Measurements from ENCODE around the gene SLC44A3. TPM values are rescaled to one million over a fixed set of nuclear protein-coding genes. Genes with fewer than 3 reads are reported as not detected.

The SLC44A3 gene
- total RNA-seq, 1 donor from 2014 or later, result not detected

DNA sequence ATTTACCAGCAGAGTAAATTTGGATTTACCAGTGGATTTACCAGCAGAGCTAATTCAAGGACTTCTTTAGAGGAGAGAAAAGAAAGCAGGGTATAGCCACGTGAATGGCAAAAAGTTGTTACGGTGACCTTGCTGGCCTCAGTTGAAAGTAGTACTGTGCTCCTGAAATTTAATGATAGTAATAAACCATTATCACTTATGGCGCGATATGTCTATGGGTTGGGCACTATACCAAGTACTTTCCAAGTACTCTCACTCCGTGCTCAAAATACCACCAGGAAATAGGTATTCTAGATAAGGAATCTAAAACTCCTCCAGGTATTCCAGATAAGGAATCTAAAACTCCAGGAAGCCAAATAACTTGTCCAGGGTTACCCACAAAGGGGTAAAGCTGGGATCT, 35.8 kb downstream of the SLC44A3 start:
- H3K36me3 Mint-ChIP-seq (ENCODE audit: low read depth), result no peaks in the 10 kb centered on the region
- no peak for DNase-seq (ENCODE audit: low spot score)
- H3K27me3 Mint-ChIP-seq (ENCODE audit: insufficient read depth), result peaks cover 8% of the 10 kb centered on the region
- no peaks in the 10 kb centered on the region for H3K4me1 Mint-ChIP-seq (ENCODE audit: low read depth)
- H3K4me3 Mint-ChIP-seq, result no peak overlapping the region
- intact Hi-C loops (cut with micrococcal nuclease), result no loop called here
- no peaks in the 10 kb centered on the region for H3K9me3 Mint-ChIP-seq
- H3K27ac Mint-ChIP-seq, result no peak overlapping the region

DNA sequence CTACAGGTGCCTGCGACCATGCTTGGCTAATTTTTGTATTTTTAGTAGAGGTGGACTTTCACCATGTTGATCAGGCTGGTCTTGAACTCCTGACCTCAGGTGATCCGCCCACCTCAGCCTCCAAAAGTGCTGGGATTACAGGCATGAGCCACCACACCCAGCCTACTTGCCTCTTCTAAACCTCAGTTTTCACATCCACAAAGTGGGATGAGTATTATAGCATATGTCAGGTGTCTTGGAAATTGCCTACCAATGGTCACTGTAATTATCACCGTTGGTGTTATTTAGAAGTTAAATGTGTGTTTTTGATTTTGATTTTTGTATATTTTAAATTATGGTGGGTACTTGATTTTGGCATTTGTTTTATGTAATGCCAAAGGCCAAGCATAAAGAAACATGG, 36.7 kb downstream of the SLC44A3 start:
- H3K4me3 Mint-ChIP-seq, result no peak overlapping the region
- DNase-seq (ENCODE audit: low spot score), result no peak
- intact Hi-C loops (cut with micrococcal nuclease), result no loop called here
- H3K36me3 Mint-ChIP-seq (ENCODE audit: low read depth), result no peaks in the 10 kb centered on the region
- H3K4me1 Mint-ChIP-seq (ENCODE audit: low read depth), result no peaks in the 10 kb centered on the region
- H3K27ac Mint-ChIP-seq, result no peak overlapping the region
- H3K9me3 Mint-ChIP-seq, result no peaks in the 10 kb centered on the region
- peaks cover 11% of the 10 kb centered on the region for H3K27me3 Mint-ChIP-seq (ENCODE audit: insufficient read depth)

DNA sequence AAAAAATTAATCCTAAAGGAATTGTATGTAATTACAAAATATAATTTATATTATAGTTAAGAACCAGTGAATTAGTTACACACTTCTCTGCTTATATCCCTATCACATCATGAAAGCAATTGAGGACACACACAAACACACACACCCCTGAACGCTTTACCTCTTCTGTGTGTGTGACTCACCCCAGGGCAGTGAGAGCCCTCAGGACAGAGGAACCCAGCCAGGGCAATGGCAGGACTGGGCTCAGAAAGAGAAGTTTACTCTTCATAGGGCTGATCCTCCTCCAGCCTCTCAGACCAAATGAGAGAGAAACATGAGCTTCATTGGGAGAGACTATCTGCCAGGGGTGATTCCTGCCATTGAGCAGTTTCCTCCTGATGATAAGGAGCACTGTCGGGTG, 38.1 kb downstream of the SLC44A3 start:
- no peak for DNase-seq (ENCODE audit: low spot score)
- Mint-ChIP-seq H3K4me1 (ENCODE audit: low read depth) (no peaks in the 10 kb centered on the region), H3K27me3 (ENCODE audit: insufficient read depth) (peaks cover 11% of the 10 kb centered on the region), H3K4me3 (no peak overlapping the region), H3K27ac (no peak overlapping the region), H3K9me3 (no peaks in the 10 kb centered on the region), H3K36me3 (ENCODE audit: low read depth) (no peaks in the 10 kb centered on the region)
- intact Hi-C loops (cut with micrococcal nuclease), result no loop called here

DNA sequence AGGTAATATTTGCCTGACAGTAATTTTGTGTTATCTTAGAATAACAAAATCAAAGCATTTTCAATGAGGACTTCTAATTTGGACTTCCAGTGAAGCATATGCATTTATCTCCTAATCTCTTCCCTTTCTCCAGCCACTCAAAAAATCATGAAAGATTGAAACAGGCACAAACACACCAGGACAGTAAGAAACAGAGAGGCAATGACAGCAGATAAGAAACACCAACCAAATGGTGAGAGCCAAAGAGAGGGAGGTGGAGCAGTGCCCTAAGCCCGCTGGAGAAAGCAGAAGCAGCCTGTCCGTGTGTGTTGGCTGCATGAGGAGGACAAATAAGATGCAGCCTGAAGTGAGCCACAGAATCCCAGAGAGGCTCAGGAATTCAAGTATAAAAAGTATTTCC, 39.0 kb downstream of the SLC44A3 start:
- H3K4me1 Mint-ChIP-seq (ENCODE audit: low read depth), result no peaks in the 10 kb centered on the region
- no peaks in the 10 kb centered on the region for H3K36me3 Mint-ChIP-seq (ENCODE audit: low read depth)
- DNase-seq (ENCODE audit: low spot score), result no peak
- no peaks in the 10 kb centered on the region for H3K9me3 Mint-ChIP-seq
- peaks cover 13% of the 10 kb centered on the region for H3K27me3 Mint-ChIP-seq (ENCODE audit: insufficient read depth)
- H3K4me3 Mint-ChIP-seq, result no peak overlapping the region
- intact Hi-C loops (cut with micrococcal nuclease), result no loop called here
- H3K27ac Mint-ChIP-seq, result no peak overlapping the region

GRCh38 chr1:94862718-94863117, 42.6 kb downstream of the SLC44A3 start:
- Mint-ChIP-seq H3K36me3 (ENCODE audit: low read depth) (no peaks in the 10 kb centered on the region), H3K4me3 (no peak overlapping the region), H3K27ac (no peak overlapping the region), H3K27me3 (ENCODE audit: insufficient read depth) (peaks cover 18% of the 10 kb centered on the region), H3K9me3 (no peaks in the 10 kb centered on the region), H3K4me1 (ENCODE audit: low read depth) (no peaks in the 10 kb centered on the region)
- intact Hi-C loops (cut with micrococcal nuclease), result no loop called here
- no peak for DNase-seq (ENCODE audit: low spot score)

DNA sequence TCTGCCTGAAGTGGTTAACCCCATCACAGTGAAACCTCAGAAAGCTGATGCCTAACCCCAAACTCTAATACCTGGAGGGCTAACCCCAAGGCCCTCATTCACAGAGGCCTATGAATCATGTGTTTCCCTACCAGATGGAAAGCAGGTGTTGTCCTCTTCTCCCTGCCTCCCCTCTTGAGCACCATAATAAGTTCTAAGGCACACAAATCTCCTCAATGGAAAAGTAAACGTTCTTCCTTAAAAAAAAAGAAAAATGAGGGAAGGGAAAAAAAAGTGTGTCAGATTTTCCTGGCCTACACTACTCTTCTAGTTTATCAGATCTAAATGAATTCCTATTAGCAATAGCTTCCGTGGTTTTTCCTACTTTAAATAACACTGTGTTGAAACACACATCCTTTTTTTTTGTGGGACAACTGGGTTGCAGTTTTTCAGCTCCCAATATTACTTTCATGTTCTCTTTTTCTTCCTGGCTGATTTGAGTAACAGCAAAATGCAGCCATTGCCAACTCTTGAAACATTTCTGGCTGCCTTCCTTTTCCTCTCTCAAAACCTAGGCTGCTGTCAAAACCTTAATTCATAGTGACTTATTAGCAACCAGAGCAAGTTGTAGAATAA, 43.2 kb downstream of the SLC44A3 start:
- Mint-ChIP-seq H3K27ac (no peak overlapping the region), H3K4me3 (no peak overlapping the region), H3K9me3 (no peaks in the 10 kb centered on the region), H3K4me1 (ENCODE audit: low read depth) (no peaks in the 10 kb centered on the region), H3K27me3 (ENCODE audit: insufficient read depth) (peaks cover 18% of the 10 kb centered on the region), H3K36me3 (ENCODE audit: low read depth) (no peaks in the 10 kb centered on the region)
- intact Hi-C loops (cut with micrococcal nuclease), result no loop called here
- no peak for DNase-seq (ENCODE audit: low spot score)

- Mint-ChIP-seq H3K36me3 (ENCODE audit: low read depth) (no peaks in the 10 kb centered on the region), H3K4me1 (ENCODE audit: low read depth) (no peaks in the 10 kb centered on the region), H3K27me3 (ENCODE audit: insufficient read depth) (peaks cover 16% of the 10 kb centered on the region), H3K9me3 (no peaks in the 10 kb centered on the region), H3K4me3 (no peak overlapping the region), H3K27ac (no peak overlapping the region)
- intact Hi-C loops (cut with micrococcal nuclease), result no loop called here
- DNase-seq (ENCODE audit: low spot score), result no peak
Observed at GRCh38 chr1:94863919-94864318, 43.8 kb downstream of the SLC44A3 start.

DNA sequence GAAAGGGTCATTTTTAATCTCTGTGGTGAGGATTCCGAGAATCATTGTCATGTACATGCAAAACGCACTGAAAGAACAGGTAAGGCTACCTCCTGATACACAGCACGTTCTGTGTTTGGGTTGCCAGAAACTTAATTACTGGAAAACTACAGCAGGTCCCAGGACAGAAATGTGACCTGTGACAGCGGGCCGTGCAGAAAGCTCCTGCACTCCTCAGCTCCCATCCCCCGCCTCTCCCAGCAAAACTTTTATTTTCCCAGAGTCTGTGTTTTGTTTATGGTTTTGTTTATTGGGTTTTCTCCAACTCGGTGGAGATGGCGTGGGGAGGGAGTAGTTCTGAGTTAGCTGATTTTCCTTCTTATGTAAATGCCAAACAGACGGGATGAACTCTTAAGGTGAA, 44.7 kb downstream of the SLC44A3 start:
- H3K4me3 Mint-ChIP-seq, result no peak overlapping the region
- H3K36me3 Mint-ChIP-seq (ENCODE audit: low read depth), result no peaks in the 10 kb centered on the region
- H3K4me1 Mint-ChIP-seq (ENCODE audit: low read depth), result no peaks in the 10 kb centered on the region
- no peak for DNase-seq (ENCODE audit: low spot score)
- no peaks in the 10 kb centered on the region for H3K9me3 Mint-ChIP-seq
- no peak overlapping the region for H3K27ac Mint-ChIP-seq
- intact Hi-C loops (cut with micrococcal nuclease), result loop anchor here (5.0 kb wide), 1 partner anchor 367 kb away; the partner anchor contains the start of gene RWDD3
- peaks cover 18% of the 10 kb centered on the region for H3K27me3 Mint-ChIP-seq (ENCODE audit: insufficient read depth)

DNA sequence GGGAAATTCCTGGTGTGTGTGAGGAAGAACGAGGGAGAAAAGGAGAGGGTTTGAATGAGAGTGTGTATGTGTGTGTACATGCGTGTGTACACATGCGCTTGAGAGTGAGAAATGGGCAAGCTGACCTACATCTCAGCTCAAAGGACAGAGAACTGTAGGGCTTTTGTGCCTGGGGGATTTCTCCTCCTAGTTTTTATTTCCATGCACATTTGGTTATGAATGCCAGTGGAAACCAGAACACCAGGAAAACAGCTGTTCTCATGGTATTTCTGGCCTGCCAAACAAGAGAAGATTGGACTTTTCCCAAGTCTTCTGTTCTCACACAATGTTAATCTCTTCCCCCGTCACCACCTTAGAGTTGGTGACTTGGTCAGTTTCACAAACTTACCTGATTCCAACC, 45.2 kb downstream of the SLC44A3 start:
- DNase-seq (ENCODE audit: low spot score), result no peak
- no peaks in the 10 kb centered on the region for H3K9me3 Mint-ChIP-seq
- no peak overlapping the region for H3K27ac Mint-ChIP-seq
- H3K27me3 Mint-ChIP-seq (ENCODE audit: insufficient read depth), result peaks cover 13% of the 10 kb centered on the region
- H3K36me3 Mint-ChIP-seq (ENCODE audit: low read depth), result no peaks in the 10 kb centered on the region
- H3K4me1 Mint-ChIP-seq (ENCODE audit: low read depth), result no peaks in the 10 kb centered on the region
- no peak overlapping the region for H3K4me3 Mint-ChIP-seq
- intact Hi-C loops (cut with micrococcal nuclease), result loop anchor here (5.0 kb wide), 1 partner anchor 367 kb away; the partner anchor contains the start of gene RWDD3

- no peak for DNase-seq (ENCODE audit: low spot score)
- Mint-ChIP-seq H3K36me3 (ENCODE audit: low read depth) (no peaks in the 10 kb centered on the region), H3K27ac (no peak overlapping the region), H3K4me1 (ENCODE audit: low read depth) (no peaks in the 10 kb centered on the region), H3K27me3 (ENCODE audit: insufficient read depth) (peaks cover 12% of the 10 kb centered on the region), H3K9me3 (no peaks in the 10 kb centered on the region), H3K4me3 (no peak overlapping the region)
- intact Hi-C loops (cut with micrococcal nuclease), result loop anchor here (5.0 kb wide), 1 partner anchor 366 kb away; the partner anchor contains the start of gene RWDD3
Observed at GRCh38 chr1:94866164-94866807, 46.1 kb downstream of the SLC44A3 start.

DNA sequence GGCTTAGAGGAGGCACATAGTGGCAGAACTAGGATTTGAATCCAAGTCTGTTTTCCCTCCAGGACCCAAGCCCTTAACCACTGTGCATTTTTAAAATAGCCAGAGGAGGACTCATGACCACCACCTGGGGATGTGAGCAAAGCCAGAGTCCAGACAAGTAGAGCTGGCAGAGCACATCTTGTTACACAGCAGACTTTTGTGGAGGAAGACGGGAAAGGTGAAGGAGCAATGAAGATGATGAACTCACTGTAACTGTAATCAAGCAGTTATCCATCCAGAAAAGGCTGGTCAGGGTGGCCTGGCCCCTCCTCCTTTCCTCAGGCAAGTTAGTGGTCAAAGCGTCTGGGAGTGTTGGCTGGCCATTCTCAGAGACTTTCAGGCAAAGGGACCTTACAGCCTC, 50.9 kb downstream of the SLC44A3 start:
- peaks cover 7% of the 10 kb centered on the region for H3K27me3 Mint-ChIP-seq (ENCODE audit: insufficient read depth)
- intact Hi-C loops (cut with micrococcal nuclease), result no loop called here

GRCh38 chr1:94872771-94873495, 52.8 kb downstream of the SLC44A3 start:
- no peaks in the 10 kb centered on the region for H3K9me3 Mint-ChIP-seq
- no peaks in the 10 kb centered on the region for H3K36me3 Mint-ChIP-seq (ENCODE audit: low read depth)
- H3K27me3 Mint-ChIP-seq (ENCODE audit: insufficient read depth), result peaks cover 8% of the 10 kb centered on the region
- H3K4me1 Mint-ChIP-seq (ENCODE audit: low read depth), result peaks cover 14% of the 10 kb centered on the region
- H3K4me3 Mint-ChIP-seq, result no peak overlapping the region
- intact Hi-C loops (cut with micrococcal nuclease), result no loop called here
- DNase-seq (ENCODE audit: low spot score), result no peak
- H3K27ac Mint-ChIP-seq, result no peak overlapping the region

More for the DNA sequence above, 50.9 kb downstream of the SLC44A3 start:
- Mint-ChIP-seq H3K36me3 (ENCODE audit: low read depth) (no peaks in the 10 kb centered on the region), H3K4me3 (no peak overlapping the region), H3K27ac (no peak overlapping the region), H3K9me3 (no peaks in the 10 kb centered on the region), H3K4me1 (ENCODE audit: low read depth) (peaks cover 10% of the 10 kb centered on the region)
- DNase-seq (ENCODE audit: low spot score), result no peak

Measured in activated T-helper 1 cell treated with anti-CD3 and anti-CD28 coated beads, Interleukin-12 subunit alpha, Interleukin-12 subunit beta, Interleukin-2, Interleukin-4 antibody, amounts not matched to agents 30 ng/mL and 10 ng/mL and 1 ng/mL, durations not matched to agents 14 hours and 24 hours and 36 hours (primary cell).